CD4-positive, alpha-beta T cell treated with Interleukin-2 at 100 ng/mL for 4 hours (primary cell): Measurements from ENCODE around the gene ADAM10.
"Not testable (repeated sequence)": the region's sequence is repeated elsewhere in the genome, so short reads cannot be mapped to it uniquely, and the experiment has no call there.

Experiments
- DNase-seq: peaks from one replicate; pipeline ENCODE4 v3.0.0-alpha.2; 2020; ENCODE audit warnings: low spot score

Gene ADAM10

GRCh38 chr15:58749532-58750337 lies at the start of gene ADAM10:
ADAM10 (minus strand) TSS chr15:58749707; CDS start chr15:58749534, 173 bp downstream.
- DNase-seq = peak; percentile 98

DNA sequence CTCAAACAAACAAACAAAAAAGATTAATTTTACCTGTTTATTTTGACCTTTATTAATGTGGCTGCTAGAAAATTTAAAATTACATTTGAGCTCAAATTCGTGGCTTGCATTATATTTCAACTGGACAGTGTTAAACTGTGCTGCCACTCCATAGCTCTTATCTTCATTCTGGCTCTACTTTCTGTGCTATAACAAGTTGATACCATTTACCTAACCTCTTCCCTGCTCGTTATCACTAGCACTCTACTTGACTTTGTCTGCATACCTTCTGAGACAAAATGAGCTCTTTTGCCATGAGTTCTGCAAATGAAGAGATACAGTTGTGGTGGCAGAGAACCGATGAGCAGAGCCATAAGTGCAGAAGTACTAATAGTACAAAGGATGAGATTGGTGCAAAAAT lies 48.0 kb upstream of the ADAM10 start:
- DNase-seq = no peak

DNA sequence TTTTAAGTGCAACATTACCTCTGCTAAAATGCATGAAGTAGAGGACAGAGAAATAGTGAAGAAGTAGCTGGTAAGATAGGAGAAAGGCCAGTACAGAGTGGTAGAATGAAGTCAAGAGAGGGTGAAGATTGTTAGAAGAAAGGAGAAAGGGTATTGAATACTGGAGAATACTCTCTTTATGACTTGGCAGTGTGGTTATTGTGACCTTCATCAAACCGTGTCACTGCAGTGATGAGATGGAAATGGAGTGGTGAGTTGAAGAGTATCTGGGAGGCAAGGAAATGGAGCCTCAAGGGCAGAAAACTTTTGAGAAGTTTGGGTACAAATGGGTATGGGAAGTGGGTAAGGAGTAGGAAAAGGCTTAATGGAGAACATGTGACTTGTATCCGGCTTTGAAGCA lies 46.3 kb upstream of the ADAM10 start:
- no peak for DNase-seq

- DNase-seq = no peak
Observed at GRCh38 chr15:58793862-58794261, 44.4 kb upstream of the ADAM10 start.

DNA sequence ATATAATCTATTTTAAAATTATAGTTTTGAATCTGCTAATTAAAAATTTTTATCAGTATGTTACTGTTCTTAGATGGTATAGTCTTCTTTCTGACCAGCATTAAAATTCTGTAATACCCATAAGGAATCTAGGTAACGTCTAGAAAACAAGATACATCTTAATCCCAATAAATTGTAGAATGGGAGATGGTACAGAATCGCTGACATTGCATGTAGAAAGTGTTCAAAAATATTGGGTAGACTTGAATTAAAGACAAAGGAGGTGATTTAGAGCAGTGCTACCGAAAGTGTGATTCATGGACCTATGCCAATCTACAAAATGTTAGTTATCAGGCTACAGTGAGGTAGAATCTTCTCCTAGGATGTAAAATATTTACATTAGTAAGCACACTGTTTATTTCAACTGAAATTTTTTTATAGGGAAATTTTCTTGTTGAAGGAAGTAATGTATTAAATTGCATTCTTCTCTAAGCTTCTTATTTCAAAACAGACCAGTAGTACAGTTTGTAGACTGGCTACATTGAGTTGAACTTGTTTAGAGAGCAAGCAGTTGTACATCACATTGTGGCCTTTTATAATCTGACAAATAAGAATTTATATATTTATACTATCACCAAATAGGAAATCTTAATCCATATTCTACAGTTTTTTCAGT lies 38.7 kb upstream of the ADAM10 start:
- no peak for DNase-seq

DNA sequence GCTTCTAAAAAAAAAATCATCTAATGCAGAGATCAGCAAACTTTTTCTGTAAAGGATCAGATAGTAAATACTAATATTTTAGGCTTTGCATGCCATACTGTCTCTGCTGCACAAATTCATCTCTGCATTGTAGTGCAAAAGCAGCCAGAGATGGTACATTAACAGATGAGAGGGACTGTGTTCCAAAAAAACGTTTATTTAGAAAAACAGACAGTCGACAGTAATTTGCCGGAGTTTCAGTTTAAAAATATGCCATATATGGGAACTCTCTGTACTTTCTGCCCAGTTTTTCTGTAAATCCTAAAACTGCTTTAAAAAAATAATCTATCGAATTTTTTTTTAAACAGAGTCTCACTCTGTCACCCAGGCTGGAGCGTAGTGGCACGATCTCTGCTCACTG lies 35.8 kb upstream of the ADAM10 start:
- no peak for DNase-seq

DNA sequence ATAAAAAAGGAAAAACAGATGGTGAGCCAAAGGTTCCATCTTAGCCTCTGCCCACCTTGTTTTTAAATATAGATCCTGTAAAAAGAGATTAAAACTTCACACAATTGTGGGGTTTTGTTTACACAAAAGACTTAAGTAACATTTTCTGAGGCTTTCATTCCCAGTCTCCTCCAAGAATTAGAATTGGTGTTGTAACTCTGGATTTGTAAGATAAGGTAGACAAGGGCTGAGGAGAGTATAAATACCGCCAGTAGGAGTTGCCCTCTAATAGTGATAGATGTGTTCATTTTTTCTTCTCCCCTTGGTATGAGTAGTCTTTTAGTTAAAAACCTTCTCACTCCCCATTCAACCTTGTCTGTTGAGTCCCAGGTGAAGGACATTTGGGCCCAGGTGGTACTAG lies 30.0 kb upstream of the ADAM10 start:
- no peak for DNase-seq

- DNase-seq = no peak
Observed at GRCh38 chr15:58777107-58777506, 27.6 kb upstream of the ADAM10 start.

DNA sequence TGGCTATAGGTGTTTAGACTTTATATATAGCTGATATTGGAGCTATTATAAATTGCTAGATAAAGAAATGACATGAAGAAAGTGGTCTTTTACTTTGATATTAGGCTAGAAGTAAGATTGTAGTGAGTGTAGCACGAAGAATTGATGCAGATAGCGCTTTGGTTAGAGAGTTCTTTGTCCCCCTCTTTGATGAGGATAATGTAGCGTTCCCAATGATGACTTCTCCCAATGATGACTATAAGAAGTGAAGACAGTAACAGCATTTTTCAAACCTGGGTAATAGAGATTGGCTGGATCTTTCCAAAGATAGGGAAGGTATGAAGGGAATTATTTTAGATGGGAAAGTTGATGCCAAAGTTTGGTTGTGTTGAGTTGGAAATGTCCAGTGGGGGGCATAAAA lies 25.9 kb upstream of the ADAM10 start:
- no peak for DNase-seq

DNA sequence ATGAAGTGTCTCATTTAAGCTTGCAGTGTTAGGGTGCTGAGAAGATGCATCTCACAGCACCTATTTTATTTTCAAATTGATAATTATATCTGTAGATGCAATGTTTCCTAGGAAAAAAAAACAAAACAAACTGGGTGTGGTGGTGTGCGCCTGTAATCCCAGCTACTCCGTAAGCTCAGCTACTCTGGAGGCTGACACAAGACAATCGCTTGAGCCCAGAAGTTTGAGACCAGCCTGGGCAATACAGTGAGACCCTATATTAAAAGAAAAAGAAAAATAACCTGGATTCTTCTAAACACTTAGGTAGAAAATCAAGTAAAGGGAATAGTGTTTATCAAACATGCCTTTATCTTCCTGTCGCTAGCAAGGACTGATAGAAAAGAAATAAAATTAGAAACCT lies 23.5 kb upstream of the ADAM10 start:
- no peak for DNase-seq

- no peak for DNase-seq
Observed at GRCh38 chr15:58771621-58772250, 22.2 kb upstream of the ADAM10 start.

DNA sequence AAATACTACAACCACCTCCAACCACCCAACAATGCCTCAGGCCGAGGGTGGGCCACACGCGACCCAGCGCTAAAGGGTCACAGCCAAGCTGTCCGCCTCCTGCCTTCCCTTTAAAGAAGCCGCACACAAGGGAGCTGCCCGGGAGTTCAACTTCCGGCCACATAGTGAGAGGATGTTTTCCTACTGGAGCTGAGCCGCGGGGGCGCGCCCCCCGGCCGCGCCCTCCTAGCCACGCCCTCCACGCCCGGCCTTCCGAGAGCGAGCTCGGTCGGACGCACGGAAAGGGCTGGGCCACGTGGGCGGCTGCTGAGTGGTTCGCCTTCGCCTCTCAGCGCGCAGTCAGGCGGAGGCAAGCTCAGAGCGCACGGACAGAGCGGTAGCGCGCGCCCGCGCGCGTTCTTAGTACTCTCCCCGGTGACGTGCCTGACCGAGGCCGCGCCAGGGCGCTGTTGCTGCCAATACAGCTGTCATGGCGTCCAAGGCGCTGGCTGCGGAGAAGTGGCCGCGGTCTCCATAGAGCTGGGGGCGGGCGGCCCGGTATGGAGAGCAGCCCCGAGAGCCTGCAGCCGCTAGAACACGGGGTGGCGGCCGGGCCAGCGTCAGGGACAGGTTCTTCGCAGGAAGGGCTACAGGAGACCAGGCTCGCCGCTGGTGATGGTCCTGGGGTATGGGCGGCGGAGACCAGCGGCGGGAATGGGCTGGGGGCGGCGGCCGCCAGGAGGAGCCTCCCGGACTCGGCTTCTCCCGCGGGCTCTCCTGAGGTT lies 21.5 kb upstream of the ADAM10 start, which contains the start of gene MINDY2:
TSS of gene MINDY2 (plus strand) at position 446 of the 764 bp plus-strand sequence. CDS start at position 540, 94 bp downstream.
- DNase-seq = peak; percentile 94

GRCh38 chr15:58770519-58770856 lies 21.0 kb upstream of the ADAM10 start:
- DNase-seq = peak; percentile 41

DNA sequence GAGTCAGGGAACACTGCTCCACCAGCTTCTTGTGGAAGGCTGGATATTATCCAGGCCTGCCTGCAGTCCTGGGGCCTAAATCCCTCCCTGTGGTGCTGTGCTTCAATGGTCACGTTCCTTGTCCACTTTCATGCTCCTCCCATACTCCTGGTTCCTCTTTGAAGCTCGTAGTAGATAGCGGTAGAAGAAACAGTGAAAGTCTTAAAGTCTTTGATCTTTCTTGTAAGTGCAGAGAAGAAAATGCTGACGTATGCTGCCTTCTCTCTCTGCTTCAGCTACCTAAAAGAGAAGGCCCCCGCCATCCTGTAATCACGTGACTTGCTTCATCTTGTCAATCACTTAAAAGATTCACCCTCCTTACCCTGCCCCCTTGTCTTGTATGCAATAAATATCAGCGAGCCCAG lies 19.1 kb upstream of the ADAM10 start:
- not testable (repeated sequence) for DNase-seq

GRCh38 chr15:58766290-58766689 lies 16.8 kb upstream of the ADAM10 start:
- DNase-seq = no peak

GRCh38 chr15:58764468-58764867 lies 15.0 kb upstream of the ADAM10 start:
- DNase-seq = no peak

DNA sequence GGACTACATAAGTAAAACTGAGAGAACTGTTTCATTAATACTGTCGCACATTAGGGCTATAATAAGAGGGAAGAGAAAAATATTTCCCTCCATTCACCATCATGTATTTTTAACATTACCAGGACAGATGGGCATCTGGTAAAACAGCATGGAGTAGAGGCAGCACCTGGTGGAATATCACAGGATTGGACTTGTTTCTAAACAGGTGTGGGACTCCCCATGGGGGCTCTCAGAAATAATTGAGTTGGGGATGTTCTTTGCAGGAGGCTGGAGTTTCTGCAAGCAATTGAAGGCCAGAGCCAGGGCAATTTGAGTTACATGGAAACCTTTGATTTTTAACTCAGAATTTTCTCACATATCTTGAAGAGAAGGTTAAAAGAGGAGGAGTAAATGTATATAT lies 13.2 kb upstream of the ADAM10 start:
- DNase-seq = no peak

- no peak for DNase-seq
Observed at GRCh38 chr15:58762285-58762684, 12.8 kb upstream of the ADAM10 start.

GRCh38 chr15:58761010-58761388 lies 11.5 kb upstream of the ADAM10 start:
- peak; percentile 27 for DNase-seq

GRCh38 chr15:58760385-58761009 lies 11.0 kb upstream of the ADAM10 start:
- DNase-seq = no peak

DNA sequence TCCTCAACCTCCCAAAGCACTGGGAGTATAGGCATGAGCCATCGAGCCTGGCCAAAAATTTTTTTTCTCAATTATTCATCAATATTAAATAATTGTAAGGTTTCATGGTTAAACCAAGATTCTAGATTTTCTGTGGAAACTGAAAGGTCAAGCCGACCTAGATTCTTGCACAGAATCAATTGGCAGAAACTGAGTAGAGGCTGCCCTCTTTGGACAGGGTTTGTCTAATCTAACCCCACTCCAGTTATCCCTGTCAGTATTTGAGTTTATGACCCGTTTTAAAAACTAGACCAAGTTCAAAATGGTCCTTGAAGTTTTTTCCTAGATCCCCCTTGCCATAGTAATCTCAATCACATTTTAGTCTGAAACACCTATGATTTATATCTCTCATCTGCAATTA lies 8.6 kb upstream of the ADAM10 start:
- DNase-seq = no peak

GRCh38 chr15:58755956-58756355 lies 6.4 kb upstream of the ADAM10 start:
- DNase-seq = no peak
